Esophagus squamous epithelium (tissue), 5 donors: ENCODE results near the gene MBNL3. TPM values are rescaled to one million over a fixed set of nuclear protein-coding genes. Genes with fewer than 3 reads are reported as not detected.

ENCODE experiments used
- DNase-seq: peaks from one replicate; lab custom pipeline; 2025; lab: John Stamatoyannopoulos, UW
- H3K27ac ChIP-seq, 4 donors: fragments of 200-600 bp; sonication (generic); one replicate each; pipeline ENCODE4 v1.5.1; 2016 to 2019; ENCODE audit warnings: mild to moderate bottlenecking in 1 of 4
- H3K27me3 ChIP-seq, 4 donors: fragments of 200-600 bp; sonication (generic); 1 replicate in 3 of 4; 2 replicates in 1 of 4; pipeline versions ENCODE4 v1.5.1 to v1.6.0; 2017 to 2021; ENCODE audit warnings: antibody characterized with exemption in 1 of 4
- H3K36me3 ChIP-seq, 3 donors: fragments of 200-600 bp; sonication (generic); one replicate each; pipeline ENCODE4 v1.5.1; 2016 to 2019
- H3K4me1 ChIP-seq, 3 donors: fragments of 200-600 bp; sonication (generic); one replicate each; pipeline ENCODE4 v1.5.1; 2017 to 2019
- H3K4me3 ChIP-seq, 4 donors: fragments of 200-600 bp; sonication (generic); 1 replicate in 3 of 4; 2 replicates in 1 of 4; pipeline ENCODE4 v1.5.1; 2016 to 2019; ENCODE audit warnings: mild to moderate bottlenecking in 2 of 4, moderate library complexity in 1 of 4
- H3K9me3 ChIP-seq, 3 donors: fragments of 200-600 bp; sonication (generic); one replicate each; pipeline ENCODE4 v1.5.1; 2016 to 2019
- POLR2A ChIP-seq, 4 donors: fragments of 450-650 bp; IDR thresholded peaks; one replicate each; pipeline ENCODE4 v1.6.1; 2017; ENCODE audit warnings: antibody characterized with exemption in 4 of 4, mild to moderate bottlenecking in 4 of 4, moderate library complexity in 3 of 4
- WGBS, 2 donors: methylation state at CpG; one replicate each; pipeline ENCODE4 v1.1.5; 2018; 5-methylcytosine and 5-hydroxymethylcytosine counted together
- intact Hi-C: fragments of 100-400 bp; cut with DNase I; formaldehyde crosslinking; loops from one replicate; pipeline ENCODE4 v1.15.0; 2022
- total RNA-seq, 4 donors: library from RNA; depleted of rRNA; stranded (reverse); fragments of >200 nt; gene quantifications; one replicate each; pipeline ENCODE4 v1.1.0, GENCODE V29; 2016
- TF ChIP-seq, protein P1 (sequence below), 6 experiments: fragments of 450-650 bp in 4 of 6; fragments of 200-600 bp in 2 of 6; sonication (generic) in 2 of 6; IDR thresholded peaks; one replicate each; pipeline ENCODE4 v1.5.1; 2016 to 2019; ENCODE audit warnings: antibody characterized with exemption in 6 of 6, mild to moderate bottlenecking in 4 of 6, moderate library complexity in 4 of 6
- donor health status: DM: yes; HTN: yes; CAD: no.

Gene MBNL3
- total RNA-seq, 4 donors from 2014 or later: 18.2 to 24.1 (median 22.1) TPM

DNA sequence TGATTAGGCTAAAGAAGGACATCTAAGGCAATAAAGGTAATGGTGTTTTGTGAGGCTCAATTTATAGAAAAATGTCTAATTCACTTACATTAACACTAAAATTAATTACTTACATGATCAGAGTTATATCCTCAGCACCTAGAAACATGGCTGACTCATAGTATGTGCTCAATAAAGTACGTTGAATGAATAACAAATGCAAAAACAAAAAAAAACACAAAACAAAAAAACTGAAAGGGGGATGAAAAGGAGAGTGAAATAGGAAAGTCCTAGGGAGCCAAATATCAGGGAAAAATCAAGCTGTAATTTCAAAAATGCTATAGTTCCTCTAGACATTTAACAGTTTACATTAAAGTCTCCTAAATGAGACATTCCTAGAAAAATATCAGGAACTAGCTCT lies 18.7 kb downstream of the MBNL3 start:
- no peak overlapping the region for H3K27ac ChIP-seq
- no peaks in the 10 kb centered on the region for H3K9me3 ChIP-seq
- 63 to 83% methylated on average over 1 of the region's 1 CpG for WGBS, 2 donors
- no peaks in the 10 kb centered on the region for H3K27me3 ChIP-seq
- TF ChIP-seq POLR2A (IDR thresholded peaks at IDR 0.05): no peak
- TF ChIP-seq, protein P1, sequence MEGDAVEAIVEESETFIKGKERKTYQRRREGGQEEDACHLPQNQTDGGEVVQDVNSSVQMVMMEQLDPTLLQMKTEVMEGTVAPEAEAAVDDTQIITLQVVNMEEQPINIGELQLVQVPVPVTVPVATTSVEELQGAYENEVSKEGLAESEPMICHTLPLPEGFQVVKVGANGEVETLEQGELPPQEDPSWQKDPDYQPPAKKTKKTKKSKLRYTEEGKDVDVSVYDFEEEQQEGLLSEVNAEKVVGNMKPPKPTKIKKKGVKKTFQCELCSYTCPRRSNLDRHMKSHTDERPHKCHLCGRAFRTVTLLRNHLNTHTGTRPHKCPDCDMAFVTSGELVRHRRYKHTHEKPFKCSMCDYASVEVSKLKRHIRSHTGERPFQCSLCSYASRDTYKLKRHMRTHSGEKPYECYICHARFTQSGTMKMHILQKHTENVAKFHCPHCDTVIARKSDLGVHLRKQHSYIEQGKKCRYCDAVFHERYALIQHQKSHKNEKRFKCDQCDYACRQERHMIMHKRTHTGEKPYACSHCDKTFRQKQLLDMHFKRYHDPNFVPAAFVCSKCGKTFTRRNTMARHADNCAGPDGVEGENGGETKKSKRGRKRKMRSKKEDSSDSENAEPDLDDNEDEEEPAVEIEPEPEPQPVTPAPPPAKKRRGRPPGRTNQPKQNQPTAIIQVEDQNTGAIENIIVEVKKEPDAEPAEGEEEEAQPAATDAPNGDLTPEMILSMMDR (IDR thresholded peaks at IDR 0.05): no peak
- no peaks in the 10 kb centered on the region for H3K36me3 ChIP-seq
- intact Hi-C loops: no loop called here
- no peak for DNase-seq
- H3K4me3 ChIP-seq: no peak overlapping the region
- H3K4me1 ChIP-seq: peaks cover 0 to 25% (median 2%) of the 10 kb centered on the region in 3 donors

- WGBS, 2 donors: 58 to 71% methylated on average over 3 of the region's 3 CpGs
- intact Hi-C loops: no loop called here
These were observed 20.4 kb downstream of the MBNL3 start for GRCh38 chrX:132468454-132468853.

GRCh38 chrX:132467989-132468388 lies 20.8 kb downstream of the MBNL3 start:
- no peak for DNase-seq
- intact Hi-C loops: no loop called here
- WGBS, 2 donors: 87 to 96% methylated on average over 3 of the region's 3 CpGs
- no peak overlapping the region for H3K4me3 ChIP-seq
- H3K36me3 ChIP-seq: no peaks in the 10 kb centered on the region
- H3K9me3 ChIP-seq: peaks cover 0 to 4% (median 0%) of the 10 kb centered on the region in 3 donors
- no peaks in the 10 kb centered on the region for H3K27me3 ChIP-seq
- H3K27ac ChIP-seq: no peak overlapping the region
- H3K4me1 ChIP-seq: peaks cover 0 to 15% (median 0%) of the 10 kb centered on the region in 3 donors
- TF ChIP-seq, protein P1 (IDR thresholded peaks at IDR 0.05): no peak
- TF ChIP-seq POLR2A (IDR thresholded peaks at IDR 0.05): no peak

More at GRCh38 chrX:132468454-132468853, 20.4 kb downstream of the MBNL3 start:
- H3K9me3 ChIP-seq: peaks cover 0 to 2% (median 0%) of the 10 kb centered on the region in 3 donors
- H3K27ac ChIP-seq: no peak overlapping the region
- no peak for DNase-seq
- H3K4me1 ChIP-seq: peaks cover 0 to 15% (median 0%) of the 10 kb centered on the region in 3 donors
- no peaks in the 10 kb centered on the region for H3K36me3 ChIP-seq
- H3K27me3 ChIP-seq: no peaks in the 10 kb centered on the region
- H3K4me3 ChIP-seq: no peak overlapping the region
- no peak for TF ChIP-seq POLR2A (IDR thresholded peaks at IDR 0.05)
- TF ChIP-seq, protein P1 (IDR thresholded peaks at IDR 0.05): no peak

GRCh38 chrX:132467026-132467425 lies 21.8 kb downstream of the MBNL3 start:
- intact Hi-C loops: no loop called here
- Histone ChIP-seq H3K4me3 (no peak overlapping the region), H3K4me1 (peaks cover 0 to 15% (median 0%) of the 10 kb centered on the region in 3 donors), H3K27me3 (no peaks in the 10 kb centered on the region), H3K27ac (no peak overlapping the region), H3K36me3 (no peaks in the 10 kb centered on the region), H3K9me3 (peaks cover 0 to 4% (median 0%) of the 10 kb centered on the region in 3 donors)
- no peak for TF ChIP-seq POLR2A (IDR thresholded peaks at IDR 0.05)
- TF ChIP-seq, protein P1 (IDR thresholded peaks at IDR 0.05): no peak
- DNase-seq: no peak
- 29 to 33% methylated on average over 2 to 3 of the region's 3 CpGs for WGBS, 2 donors

DNA sequence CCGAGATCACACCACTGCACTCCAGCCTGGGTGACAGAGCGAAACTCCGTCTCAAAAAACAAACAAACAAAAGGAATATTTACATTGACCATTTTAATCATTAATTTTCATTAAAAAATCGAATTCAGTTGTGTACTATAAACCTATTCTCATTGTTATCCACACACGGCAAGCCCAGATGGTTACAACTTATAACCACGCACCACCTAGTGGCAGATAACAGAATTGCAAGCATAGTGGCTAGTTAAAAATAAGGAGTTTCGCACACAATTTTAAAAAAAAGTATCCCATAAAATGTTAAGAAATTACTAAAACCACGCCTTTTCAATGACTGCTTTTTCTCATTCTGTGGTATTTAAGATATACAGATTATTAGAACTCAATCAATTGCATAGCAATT lies 25.4 kb downstream of the MBNL3 start:
- Histone ChIP-seq H3K9me3 (peaks cover 0 to 4% (median 0%) of the 10 kb centered on the region in 3 donors), H3K36me3 (no peaks in the 10 kb centered on the region), H3K27ac (no peak overlapping the region), H3K4me1 (peaks cover 0 to 15% (median 0%) of the 10 kb centered on the region in 3 donors), H3K4me3 (no peak overlapping the region), H3K27me3 (no peaks in the 10 kb centered on the region)
- 52 to 70% methylated on average over 6 to 8 of the region's 8 CpGs for WGBS, 2 donors
- TF ChIP-seq, protein P1 (IDR thresholded peaks at IDR 0.05): peak in 4 of 6 experiments; percentile 14 to 56 (median 26)
- TF ChIP-seq POLR2A (IDR thresholded peaks at IDR 0.05): no peak
- no peak for DNase-seq
- intact Hi-C loops: no loop called here
